ENCODE measurements around the gene PDHA2.

PDHA2 gene

GRCh38 chr4:95839891-95840290, at the start of gene PDHA2:
TSS of gene PDHA2 (plus strand) at chr4:95840093. CDS start at chr4:95840151, 58 bp downstream.
- TF ChIP-seq CTCF (IDR thresholded peaks at IDR 0.05; ENCODE audit: extremely low read depth, insufficient read depth, missing control alignments) = no peak
- in situ Hi-C loops (cut with MboI; ENCODE audit: low pct_unique_long_range_greater_than_20kb, low sequenced_read_pairs, unreplicated experiment) = no loop called here
- DNase-seq (ENCODE audit: low spot score) = no peak

GRCh38 chr4:95798003-95798402, 41.9 kb upstream of the PDHA2 start:
- TF ChIP-seq CTCF (IDR thresholded peaks at IDR 0.05; ENCODE audit: extremely low read depth, insufficient read depth, missing control alignments) = no peak
- in situ Hi-C loops (cut with MboI; ENCODE audit: low pct_unique_long_range_greater_than_20kb, low sequenced_read_pairs, unreplicated experiment) = no loop called here
- no peak for DNase-seq (ENCODE audit: low spot score)

- no peak for TF ChIP-seq CTCF (IDR thresholded peaks at IDR 0.05; ENCODE audit: extremely low read depth, insufficient read depth, missing control alignments)
- in situ Hi-C loops (cut with MboI; ENCODE audit: low pct_unique_long_range_greater_than_20kb, low sequenced_read_pairs, unreplicated experiment) = no loop called here
- no peak for DNase-seq (ENCODE audit: low spot score)
Measured at GRCh38 chr4:95798727-95799126, 41.2 kb upstream of the PDHA2 start.

GRCh38 chr4:95821867-95822266, 18.0 kb upstream of the PDHA2 start:
- in situ Hi-C loops (cut with MboI; ENCODE audit: low pct_unique_long_range_greater_than_20kb, low sequenced_read_pairs, unreplicated experiment) = no loop called here
- DNase-seq (ENCODE audit: low spot score) = no peak
- no peak for TF ChIP-seq CTCF (IDR thresholded peaks at IDR 0.05; ENCODE audit: extremely low read depth, insufficient read depth, missing control alignments)

GRCh38 chr4:95825546-95825945, 14.3 kb upstream of the PDHA2 start:
- DNase-seq (ENCODE audit: low spot score) = no peak
- TF ChIP-seq CTCF (IDR thresholded peaks at IDR 0.05; ENCODE audit: extremely low read depth, insufficient read depth, missing control alignments) = no peak
- in situ Hi-C loops (cut with MboI; ENCODE audit: low pct_unique_long_range_greater_than_20kb, low sequenced_read_pairs, unreplicated experiment) = no loop called here

GRCh38 chr4:95830651-95831050, 9.2 kb upstream of the PDHA2 start:
- in situ Hi-C loops (cut with MboI; ENCODE audit: low pct_unique_long_range_greater_than_20kb, low sequenced_read_pairs, unreplicated experiment) = no loop called here
- DNase-seq (ENCODE audit: low spot score) = no peak
- no peak for TF ChIP-seq CTCF (IDR thresholded peaks at IDR 0.05; ENCODE audit: extremely low read depth, insufficient read depth, missing control alignments)

- DNase-seq (ENCODE audit: low spot score) = no peak
- TF ChIP-seq CTCF (IDR thresholded peaks at IDR 0.05; ENCODE audit: extremely low read depth, insufficient read depth, missing control alignments) = no peak
Measured at GRCh38 chr4:95831166-95831565, 8.7 kb upstream of the PDHA2 start.

More at GRCh38 chr4:95831166-95831565, 8.7 kb upstream of the PDHA2 start:
- in situ Hi-C loops (cut with MboI; ENCODE audit: low pct_unique_long_range_greater_than_20kb, low sequenced_read_pairs, unreplicated experiment) = no loop called here

Measured in GM13977 (cell line).